ENCODE results near the gene MZF1.

- TF ChIP-seq CTCF (conservative IDR thresholded peaks at IDR 0.05) (peak; percentile 67), EZH2 (IDR thresholded peaks at IDR 0.05; ENCODE audit: low read depth) (no peak)
These were observed 53.5 kb downstream of the MZF1 start, which contains the start of gene ZBTB45 for GRCh38 chr19:58519355-58520256.
